G401 (cell line): ENCODE data around the gene PCK1. TPM values are rescaled to one million over a fixed set of nuclear protein-coding genes. Genes with fewer than 3 reads are reported as not detected.

Experiments used
- DNase-seq: peaks from one replicate; pipeline ENCODE4 v3.0.0-alpha.2; 2015; ENCODE audit warnings: low spot score
- in situ Hi-C: cut with HindIII; loops from 2 replicates; pipeline ENCODE4 v1.10.0; 2016; ENCODE audit warnings: low sequenced_read_pairs, mixed read lengths
- total RNA-seq: library from RNA; depleted of rRNA; stranded (reverse); fragments of >200 nt; shearing (Covaris generic); gene quantifications from 2 replicates; pipeline ENCODE4 v1.2.3, GENCODE V29; 2014; rRNA removed

The PCK1 gene
- total RNA-seq, 1 experiment from 2014 or later, result not detected

DNA sequence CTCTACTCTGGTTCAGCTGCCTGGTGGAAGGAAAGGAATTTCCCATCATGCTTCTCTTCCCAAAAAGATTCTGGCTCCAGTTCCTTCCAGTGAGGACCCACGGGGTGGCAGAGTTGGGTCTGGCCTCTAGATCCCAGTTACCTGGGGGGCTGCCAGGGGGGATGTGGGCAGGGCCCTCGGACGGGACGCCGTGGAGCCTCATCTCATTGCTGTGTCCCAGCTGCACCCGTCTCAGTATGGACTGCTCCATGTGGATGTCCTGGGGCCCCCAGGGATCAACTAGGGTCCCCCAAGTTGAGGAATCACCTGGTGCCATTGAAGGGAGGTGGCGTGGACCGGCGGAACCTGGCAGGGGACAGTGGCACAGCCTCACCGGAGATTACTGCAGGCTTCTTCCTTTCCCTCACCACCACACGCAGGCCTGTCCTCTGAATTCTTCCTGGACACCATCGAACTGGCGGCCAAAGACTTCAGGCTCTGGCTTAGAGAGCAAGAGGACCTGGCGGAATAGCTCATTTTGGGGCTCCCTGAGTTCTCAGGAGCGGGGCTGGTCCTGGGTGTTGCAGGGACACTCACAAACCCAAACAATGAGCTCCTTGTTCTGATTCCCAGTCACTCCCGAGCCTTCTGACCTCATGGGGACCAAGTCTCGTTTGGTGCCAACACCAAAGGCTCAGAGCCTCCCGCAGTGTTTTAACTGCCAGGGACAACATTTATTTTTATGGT is 50.8 kb downstream of the PCK1 start:
- in situ Hi-C loops, result loop anchor here (25.0 kb wide), 1 partner anchor 576 kb away; no protein-coding TSS in a partner anchor
- peak; percentile 7 for DNase-seq

DNA sequence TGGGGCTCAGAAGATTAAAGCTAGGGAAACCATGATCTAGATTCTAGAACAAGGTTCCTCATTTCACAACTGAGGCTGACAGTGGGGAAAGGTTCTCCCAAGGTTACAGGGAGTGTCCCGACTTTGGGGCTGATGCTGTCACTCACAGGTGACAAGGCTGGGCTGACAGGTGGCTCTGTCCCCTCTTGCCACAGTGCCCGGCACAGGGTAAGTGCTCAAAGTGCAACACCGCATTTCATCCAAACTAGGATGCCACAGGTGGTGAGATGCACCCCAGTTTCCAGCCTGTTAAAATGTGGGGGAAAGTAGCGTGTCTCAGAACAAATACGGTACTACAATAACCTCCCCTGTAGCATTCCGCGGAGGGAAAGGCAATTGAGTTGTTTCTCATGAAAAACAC is 51.5 kb downstream of the PCK1 start:
- DNase-seq, result no peak
- in situ Hi-C loops, result loop anchor here (25.0 kb wide), 1 partner anchor 575 kb away; no protein-coding TSS in a partner anchor

GRCh38 chr20:57612916-57613315 is 52.0 kb downstream of the PCK1 start:
- in situ Hi-C loops, result loop anchor here (25.0 kb wide), 1 partner anchor 574 kb away; no protein-coding TSS in a partner anchor
- DNase-seq, result no peak

GRCh38 chr20:57613481-57613921 is 52.6 kb downstream of the PCK1 start:
- in situ Hi-C loops, result loop anchor here (25.0 kb wide), 1 partner anchor 574 kb away; no protein-coding TSS in a partner anchor
- DNase-seq, result no peak

- in situ Hi-C loops, result loop anchor here (25.0 kb wide), 1 partner anchor 573 kb away; no protein-coding TSS in a partner anchor
- no peak for DNase-seq
Measured at GRCh38 chr20:57614490-57615444, 53.9 kb downstream of the PCK1 start.

GRCh38 chr20:57615445-57615811 is 54.5 kb downstream of the PCK1 start:
- in situ Hi-C loops, result loop anchor here (25.0 kb wide), 1 partner anchor 572 kb away; no protein-coding TSS in a partner anchor
- DNase-seq, result no peak

DNA sequence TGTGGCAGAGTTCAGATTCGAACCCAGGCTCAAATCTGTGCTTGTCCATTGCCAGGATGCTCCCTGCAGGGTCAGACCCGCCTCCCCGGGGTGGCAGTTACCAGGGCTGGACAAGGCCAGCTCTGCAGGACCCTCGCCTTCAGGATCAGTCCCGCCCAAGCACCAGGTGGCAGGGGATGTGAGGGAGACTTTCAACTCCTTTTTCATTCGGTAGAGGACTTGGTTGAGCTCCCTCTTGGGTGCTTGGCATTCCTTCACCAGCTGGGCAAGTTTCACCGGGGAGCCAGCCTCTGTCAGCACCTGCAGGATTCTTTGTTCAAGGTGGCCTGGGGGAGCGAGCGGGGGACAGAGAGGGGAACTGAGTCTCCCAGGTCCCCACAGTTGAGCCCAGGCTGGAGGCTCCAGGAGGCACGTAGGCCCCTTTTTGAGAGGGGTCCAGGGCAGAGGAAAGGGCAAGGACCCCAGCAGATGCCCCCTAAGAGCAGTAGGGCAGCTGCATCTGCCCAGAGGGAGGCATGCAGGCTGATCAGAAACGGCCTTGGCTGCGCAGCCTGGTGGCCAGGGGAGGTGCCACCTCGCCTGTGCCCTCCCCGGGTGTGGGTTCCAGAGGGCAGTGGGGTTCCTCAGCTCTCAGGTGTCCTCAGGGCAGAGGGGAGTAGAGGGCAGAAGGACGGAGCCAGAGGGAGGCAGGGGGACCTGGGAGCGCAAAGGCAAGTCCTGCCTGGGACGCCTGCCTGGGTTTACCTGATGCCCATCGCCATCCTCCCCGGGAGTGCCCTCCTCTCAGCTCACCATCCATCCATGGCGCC is 55.4 kb downstream of the PCK1 start:
- DNase-seq, result no peak
- in situ Hi-C loops, result loop anchor here (25.0 kb wide), 1 partner anchor 571 kb away; no protein-coding TSS in a partner anchor

DNA sequence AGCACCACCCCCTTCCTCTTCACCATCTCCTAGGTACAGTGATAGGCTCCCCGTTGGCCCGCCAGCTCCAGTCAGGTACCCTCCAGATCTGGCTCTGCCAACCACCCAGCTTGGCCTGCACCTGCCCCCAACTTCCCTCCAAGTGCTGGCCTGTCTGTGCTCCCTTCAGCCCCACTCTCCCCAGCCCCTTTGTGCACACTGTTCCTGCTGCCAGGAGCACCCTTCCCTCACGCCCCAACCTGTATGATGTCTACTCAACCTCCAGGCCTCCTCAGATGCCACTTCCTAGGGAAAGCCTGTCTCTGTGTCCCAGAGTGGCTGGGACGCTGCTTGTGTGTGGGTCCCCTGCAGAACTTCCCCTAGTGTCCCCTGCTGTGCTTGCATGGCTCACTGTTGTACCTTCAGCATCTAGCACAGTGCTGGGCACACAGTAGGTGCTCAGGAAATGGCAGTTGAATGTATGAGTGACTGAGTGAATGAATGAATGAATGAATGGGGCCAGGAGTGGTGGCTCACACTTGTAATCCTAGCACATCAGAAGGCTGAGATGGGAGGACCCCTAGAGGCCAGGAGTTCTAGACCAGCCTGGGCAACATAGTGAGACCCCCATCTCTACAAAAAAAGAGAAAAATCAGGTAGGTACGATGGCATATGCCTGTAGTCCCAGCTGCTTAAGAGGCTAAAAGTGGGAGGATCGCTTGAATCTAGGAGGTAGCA is 56.3 kb downstream of the PCK1 start:
- in situ Hi-C loops, result loop anchor here (25.0 kb wide), 1 partner anchor 570 kb away; no protein-coding TSS in a partner anchor
- no peak for DNase-seq

Other genes with a start within 250 kb of the PCK1 start
- gene SPO11, start 231.3 kb upstream of the PCK1 start, total RNA-seq, result not detected in 2 replicates
- 77.4 and 81.3 TPM in 2 replicates for gene RAE1, start 209.9 kb upstream of the PCK1 start, total RNA-seq
- 74.9 and 101 TPM in 2 replicates for gene RBM38, start 169.7 kb upstream of the PCK1 start, total RNA-seq
- gene CTCFL, start 36.0 kb upstream of the PCK1 start, total RNA-seq, result 0.03 and 0.06 TPM in 2 replicates
- not detected in 2 replicates for gene ZBP1, start 59.3 kb downstream of the PCK1 start, total RNA-seq
- gene PMEPA1, start 148.9 kb downstream of the PCK1 start, total RNA-seq, result 0.49 and 0.58 TPM in 2 replicates